HepG2 (cell line): ENCODE data around the gene RNFT2.

Experiments
- CREB1 ChIP-seq, 2 experiments: fragments of 450-650 bp in 1 of 2; IDR thresholded peaks; 2 replicates each; pipeline ENCODE4 v1.6.1; 2016 to 2017; ENCODE audit warnings: control low read depth in 1 of 2, mild to moderate bottlenecking in 1 of 2, missing compliant biosample characterization in 1 of 2, missing genetic modification characterization in 1 of 2
- EP300 ChIP-seq, 3 experiments: sonication (generic) in 1 of 3; formaldehyde crosslinking in 1 of 3; IDR thresholded peaks; 2 replicates each; pipeline versions ENCODE4 v1.5.1 to v1.6.1; 2011 to 2020; ENCODE audit warnings: low read depth in 2 of 3, low read length in 2 of 3, borderline replicate concordance in 1 of 3, improper control_type of control experiment in 1 of 3, mild to moderate bottlenecking in 1 of 3, missing genetic modification reagents in 1 of 3, moderate library complexity in 1 of 3
- FOXA1 ChIP-seq, 2 experiments: fragments of 450-650 bp in 1 of 2; sonication (generic) in 1 of 2; formaldehyde crosslinking in 1 of 2; IDR thresholded peaks; 2 replicates each; pipeline versions ENCODE4 v1.4.0 to v1.6.1; 2016 to 2020; ENCODE audit warnings: missing genetic modification reagents in 1 of 2
- GTF2F1 ChIP-seq: fragments of 150-350 bp; IDR thresholded peaks from 2 replicates; pipeline ENCODE4 v1.6.1; 2014; ENCODE audit warnings: low read length
- JUN ChIP-seq: sonication (generic); formaldehyde crosslinking; IDR thresholded peaks from 2 replicates; pipeline ENCODE4 v1.4.0; 2020; ENCODE audit warnings: mild to moderate bottlenecking, missing genetic modification reagents
- JUND ChIP-seq: sonication (generic); formaldehyde crosslinking; IDR thresholded peaks from 2 replicates; pipeline ENCODE4 v1.8.0; 2022; ENCODE audit warnings: mild to moderate bottlenecking, missing genetic modification reagents
- POLR2A ChIP-seq, 2 experiments: IDR thresholded peaks; 2 replicates each; pipeline ENCODE4 v1.6.1; 2011; ENCODE audit warnings: low read depth in 2 of 2, low read length in 2 of 2, mild to moderate bottlenecking in 1 of 2, moderate library complexity in 1 of 2; ENCODE audit not compliant: insufficient read depth in 1 of 2
- SIN3A ChIP-seq: IDR thresholded peaks from 2 replicates; pipeline ENCODE4 v1.6.1; 2011; ENCODE audit warnings: low read depth, mild to moderate bottlenecking, control low read depth, low read length, borderline replicate concordance
- TARDBP ChIP-seq: sonication (generic); formaldehyde crosslinking; IDR thresholded peaks from 2 replicates; pipeline ENCODE4 v1.8.0; 2022; ENCODE audit warnings: mild to moderate bottlenecking, missing genetic modification reagents
- ZFP82 ChIP-seq: sonication (generic); formaldehyde crosslinking; IDR thresholded peaks from 2 replicates; pipeline ENCODE4 v1.5.1; 2020; ENCODE audit warnings: mild to moderate bottlenecking, missing genetic modification reagents, borderline replicate concordance
- ZNF207 ChIP-seq: fragments of 450-650 bp; IDR thresholded peaks from 2 replicates; pipeline ENCODE4 v1.6.1; 2016; ENCODE audit warnings: antibody characterized with exemption, borderline replicate concordance
- ZNF292 ChIP-seq: sonication (generic); formaldehyde crosslinking; IDR thresholded peaks from 2 replicates; pipeline ENCODE4 v1.8.1; 2022; ENCODE audit warnings: mild to moderate bottlenecking, low read depth, missing genetic modification reagents, borderline replicate concordance
- TF ChIP-seq, protein P1 (sequence below): sonication (generic); formaldehyde crosslinking; IDR thresholded peaks from 2 replicates; pipeline ENCODE4 v1.5.0; 2020; ENCODE audit warnings: mild to moderate bottlenecking, missing genetic modification reagents, moderate library complexity

DNA sequence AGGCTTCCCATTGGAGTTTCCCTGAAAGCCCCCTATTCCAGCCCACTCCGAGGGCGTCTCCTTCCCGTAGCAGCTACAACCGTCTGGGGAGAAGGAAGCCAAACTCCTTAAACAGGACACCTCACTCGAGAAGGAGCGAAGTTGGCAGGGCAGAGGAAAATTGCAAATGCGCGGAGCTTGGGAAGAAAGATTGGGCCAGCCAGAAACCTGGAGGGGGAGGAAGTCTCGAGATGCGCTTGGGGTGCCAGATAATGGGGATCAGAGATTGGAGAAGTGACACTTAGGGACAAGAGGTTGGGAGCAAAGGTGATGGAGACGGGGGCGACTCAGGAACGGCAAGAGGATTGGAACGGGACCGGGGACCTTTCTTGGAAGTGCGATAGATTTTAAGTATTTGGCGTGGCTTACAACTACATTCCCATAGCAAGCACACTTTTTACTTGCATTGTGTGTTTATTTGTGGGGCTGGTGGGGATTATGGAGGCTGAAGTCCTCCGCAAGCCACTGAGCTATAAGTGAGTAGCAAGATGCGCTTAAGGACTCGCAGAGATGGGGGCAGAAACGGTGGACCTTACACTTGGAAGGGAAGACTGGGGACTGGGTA, 142.2 kb downstream of the RNFT2 start:
- TF ChIP-seq SIN3A (no peak), CREB1 (IDR thresholded peaks at IDR 0.05) (no peak), CREB1 (CRISPR knock-in tag; IDR thresholded peaks at IDR 0.05) (no peak), GTF2F1 (no peak), JUN (CRISPR knock-in tag) (no peak), EP300 (IDR thresholded peaks at IDR 0.05; ENCODE audit: low read depth in 2 of 2, low read length in 2 of 2) (no peak), EP300 (CRISPR knock-in tag; IDR thresholded peaks at IDR 0.05; ENCODE audit: borderline replicate concordance) (no peak), TARDBP (no peak), ZNF207 (no peak), FOXA1 (IDR thresholded peaks at IDR 0.05) (no peak), FOXA1 (CRISPR knock-in tag; IDR thresholded peaks at IDR 0.05) (no peak), ZNF292 (CRISPR knock-in tag) (no peak), POLR2A (IDR thresholded peaks at IDR 0.05; ENCODE audit: insufficient read depth in 1 of 2, low read depth in 2 of 2, low read length in 2 of 2) (no peak), JUND (no peak), ZFP82 (CRISPR knock-in tag) (no peak)
- TF ChIP-seq, protein P1, sequence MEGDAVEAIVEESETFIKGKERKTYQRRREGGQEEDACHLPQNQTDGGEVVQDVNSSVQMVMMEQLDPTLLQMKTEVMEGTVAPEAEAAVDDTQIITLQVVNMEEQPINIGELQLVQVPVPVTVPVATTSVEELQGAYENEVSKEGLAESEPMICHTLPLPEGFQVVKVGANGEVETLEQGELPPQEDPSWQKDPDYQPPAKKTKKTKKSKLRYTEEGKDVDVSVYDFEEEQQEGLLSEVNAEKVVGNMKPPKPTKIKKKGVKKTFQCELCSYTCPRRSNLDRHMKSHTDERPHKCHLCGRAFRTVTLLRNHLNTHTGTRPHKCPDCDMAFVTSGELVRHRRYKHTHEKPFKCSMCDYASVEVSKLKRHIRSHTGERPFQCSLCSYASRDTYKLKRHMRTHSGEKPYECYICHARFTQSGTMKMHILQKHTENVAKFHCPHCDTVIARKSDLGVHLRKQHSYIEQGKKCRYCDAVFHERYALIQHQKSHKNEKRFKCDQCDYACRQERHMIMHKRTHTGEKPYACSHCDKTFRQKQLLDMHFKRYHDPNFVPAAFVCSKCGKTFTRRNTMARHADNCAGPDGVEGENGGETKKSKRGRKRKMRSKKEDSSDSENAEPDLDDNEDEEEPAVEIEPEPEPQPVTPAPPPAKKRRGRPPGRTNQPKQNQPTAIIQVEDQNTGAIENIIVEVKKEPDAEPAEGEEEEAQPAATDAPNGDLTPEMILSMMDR (CRISPR knock-in tag) = no peak
